Cardiac muscle cell (in vitro differentiated cells and primary cell): ENCODE measurements around the gene SLC26A3. TPM values are rescaled to one million over a fixed set of nuclear protein-coding genes. Genes with fewer than 3 reads are reported as not detected.

Experiments used
- DNase-seq, 2 donors: peaks; one replicate each; pipeline versions ENCODE4 v3.0.0 to v3.0.0-alpha.2; 2010 to 2017; ENCODE audit warnings: low read depth in 1 of 2, low spot score in 1 of 2
- H3K27ac ChIP-seq: fragments of 200-600 bp; sonication (generic); 2 replicates; pipeline ENCODE4 v1.5.1; 2016
- H3K27me3 ChIP-seq: fragments of 200-600 bp; sonication (generic); 2 replicates; pipeline ENCODE4 v1.6.0; 2016; ENCODE audit warnings: control low read depth
- H3K36me3 ChIP-seq: fragments of 200-600 bp; sonication (generic); 2 replicates; pipeline ENCODE4 v1.5.1; 2016; ENCODE audit warnings: control low read depth
- H3K4me1 ChIP-seq: fragments of 200-600 bp; sonication (generic); 2 replicates; pipeline ENCODE4 v1.8.1; 2017; ENCODE audit warnings: low read depth, mild to moderate bottlenecking, mixed run types
- H3K4me3 ChIP-seq: fragments of 200-600 bp; sonication (generic); 2 replicates; pipeline ENCODE4 v1.5.1; 2016; ENCODE audit warnings: mild to moderate bottlenecking
- H3K9me3 ChIP-seq: fragments of 200-600 bp; sonication (generic); 2 replicates; pipeline ENCODE4 v1.5.1; 2017; ENCODE audit warnings: low read depth, mild to moderate bottlenecking, control low read depth
- CTCF ChIP-seq: IDR thresholded peaks from 2 replicates; pipeline ENCODE4 v1.5.1; 2012; ENCODE audit warnings: low read depth, mild to moderate bottlenecking, low read length
- polyA plus RNA-seq: library from polyadenylated mRNA; unstranded; fragments of >200 nt; fragmentation: Nextera tagmentation; extraction: Ambion mirVana; gene quantifications from 2 replicates; pipeline ENCODE4 v1.2.1, GENCODE V29; 2016
- total RNA-seq: library from RNA; depleted of rRNA; stranded (reverse); fragments of >200 nt; gene quantifications from 2 replicates; pipeline ENCODE4 v1.2.3, GENCODE V29; 2016

Gene SLC26A3
- total and polyA plus RNA-seq, 2 experiments from 2014 or later: 0.05 TPM; not detected in 1

DNA sequence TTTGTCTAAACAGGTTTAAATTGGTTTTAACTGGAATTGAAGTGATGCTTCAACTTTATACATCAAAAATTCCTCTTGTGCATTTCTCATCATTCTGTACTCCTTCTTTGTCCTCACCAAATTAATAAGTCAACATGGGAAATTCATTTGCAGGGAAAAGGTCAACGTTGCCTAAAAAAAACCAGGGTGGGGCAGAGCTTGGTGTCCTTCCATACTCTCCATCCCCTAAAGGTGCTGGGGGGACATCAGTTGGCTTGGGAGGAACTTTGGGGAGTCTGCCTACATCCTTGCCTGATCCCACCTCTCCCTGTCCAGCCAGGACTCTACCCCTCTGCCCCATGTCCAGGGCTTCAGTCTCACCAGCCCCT, 34.1 kb upstream of the SLC26A3 start:
- H3K27ac ChIP-seq: no peak overlapping the region
- H3K27me3 ChIP-seq: no peaks in the 10 kb centered on the region
- no peak for TF ChIP-seq CTCF
- H3K4me3 ChIP-seq: no peak overlapping the region
- peaks cover 10% of the 10 kb centered on the region for H3K4me1 ChIP-seq
- DNase-seq: no peak
- no peaks in the 10 kb centered on the region for H3K36me3 ChIP-seq
- H3K9me3 ChIP-seq: no peaks in the 10 kb centered on the region

DNA sequence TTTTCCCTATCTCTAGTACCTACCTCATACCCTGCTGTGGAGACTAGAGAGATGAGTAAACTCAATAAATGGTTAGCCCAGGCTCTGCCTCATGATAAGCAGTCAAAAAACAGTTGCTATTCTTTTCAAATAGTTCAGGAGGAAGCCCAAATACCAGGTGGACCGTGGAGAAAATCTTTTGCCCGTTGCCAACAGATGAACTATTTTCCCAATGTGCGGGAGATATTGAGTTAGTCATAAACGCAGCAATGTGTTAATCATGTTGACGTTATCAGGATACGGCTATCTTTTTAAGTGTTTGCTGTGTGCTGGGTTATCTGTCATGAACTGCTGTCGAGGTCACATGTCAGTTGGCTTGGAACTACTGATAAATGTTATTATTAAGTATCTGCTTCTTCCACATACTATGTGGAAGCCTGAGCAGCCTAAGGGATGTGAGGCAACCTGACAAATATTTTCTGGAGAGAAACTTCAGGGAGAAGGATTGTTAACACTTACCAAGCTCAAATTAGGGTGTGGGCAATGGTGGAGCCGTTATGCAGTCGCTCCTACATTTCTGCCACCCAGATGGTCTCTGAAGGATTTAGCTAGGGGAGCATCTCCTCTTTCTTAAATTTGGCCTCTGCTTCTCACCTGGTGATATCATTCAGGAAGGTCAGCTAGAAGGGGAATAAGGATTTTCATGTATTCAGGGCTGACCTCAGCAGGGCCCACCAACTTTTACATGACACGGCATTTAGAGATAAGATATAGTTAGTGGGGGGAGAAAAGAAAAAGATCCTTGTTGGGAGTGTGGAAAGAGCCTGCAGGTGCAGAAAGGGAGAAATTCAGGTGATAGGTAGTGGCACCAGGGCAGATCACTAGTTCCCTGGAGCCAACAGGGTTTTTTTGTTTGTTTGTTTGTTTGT, 33.5 kb upstream of the SLC26A3 start:
- Histone ChIP-seq H3K4me1 (peaks cover 10% of the 10 kb centered on the region), H3K27me3 (no peaks in the 10 kb centered on the region), H3K4me3 (no peak overlapping the region), H3K9me3 (no peaks in the 10 kb centered on the region), H3K27ac (no peak overlapping the region), H3K36me3 (no peaks in the 10 kb centered on the region)
- peak in 1 of 2 donors; percentile 5 for DNase-seq
- TF ChIP-seq CTCF: no peak

DNA sequence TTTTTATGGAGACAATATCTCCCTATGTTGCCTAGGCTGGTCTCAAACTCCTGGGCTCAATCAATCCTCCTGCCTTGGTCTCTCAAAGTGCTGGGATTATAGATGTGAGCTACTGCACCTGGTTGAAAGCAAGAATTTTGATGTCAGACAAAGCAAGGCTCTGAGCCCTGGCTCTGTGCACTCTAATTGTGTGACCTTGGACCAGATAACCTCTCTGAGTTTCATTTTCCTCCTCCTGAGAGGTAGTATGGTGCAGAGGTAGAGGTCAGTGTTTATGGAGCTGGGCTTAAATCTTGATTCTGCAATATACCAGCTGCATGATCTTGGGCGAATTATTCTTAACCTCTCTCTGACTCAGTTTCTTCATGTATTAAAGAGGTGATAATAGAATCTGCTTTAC, 31.4 kb upstream of the SLC26A3 start:
- Histone ChIP-seq H3K36me3 (no peaks in the 10 kb centered on the region), H3K4me1 (peaks cover 10% of the 10 kb centered on the region), H3K27me3 (no peaks in the 10 kb centered on the region), H3K27ac (no peak overlapping the region), H3K9me3 (no peaks in the 10 kb centered on the region), H3K4me3 (no peak overlapping the region)
- no peak for DNase-seq
- no peak for TF ChIP-seq CTCF

DNA sequence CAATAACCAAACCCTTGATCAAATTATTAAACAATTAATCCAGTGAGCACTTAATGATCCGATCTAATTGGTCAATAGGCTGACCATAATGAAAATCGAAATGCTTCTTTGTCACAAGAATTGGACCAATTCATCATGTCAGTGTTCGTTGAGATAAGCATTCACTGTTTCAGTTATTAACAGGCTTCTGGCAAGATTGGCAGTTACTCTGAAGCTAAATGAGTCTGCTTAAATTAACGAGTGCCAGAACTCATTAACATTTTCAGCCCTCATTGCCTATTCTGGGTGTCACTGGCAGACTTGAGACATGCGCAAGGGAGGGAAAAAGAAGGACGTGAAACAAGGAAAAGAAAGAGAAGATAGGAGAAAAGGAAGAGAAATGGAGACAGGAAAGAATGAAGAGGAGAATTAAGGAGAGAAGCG, 30.7 kb upstream of the SLC26A3 start:
- Histone ChIP-seq H3K9me3 (no peaks in the 10 kb centered on the region), H3K4me1 (peaks cover 10% of the 10 kb centered on the region), H3K4me3 (no peak overlapping the region), H3K27ac (no peak overlapping the region), H3K27me3 (no peaks in the 10 kb centered on the region), H3K36me3 (no peaks in the 10 kb centered on the region)
- DNase-seq: no peak
- no peak for TF ChIP-seq CTCF

DNA sequence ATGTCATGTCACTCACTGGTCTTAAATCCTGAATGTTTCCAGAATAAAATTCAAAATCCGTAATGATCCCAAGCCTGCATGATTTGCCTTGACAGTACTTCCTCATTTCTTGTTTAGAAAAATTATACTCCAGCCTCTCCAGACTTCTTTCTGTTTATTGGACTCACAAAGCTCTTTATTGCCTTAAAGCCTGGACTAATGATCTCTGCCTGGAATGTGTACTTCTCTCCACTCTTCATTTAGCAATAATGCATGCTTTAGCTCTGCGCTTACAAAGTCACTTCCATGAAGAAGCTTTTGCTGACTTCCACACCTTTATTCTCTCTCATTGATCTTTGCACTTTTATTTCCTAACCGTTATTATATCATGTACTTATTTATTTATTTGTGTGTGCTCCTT, 27.4 kb upstream of the SLC26A3 start:
- no peak overlapping the region for H3K27ac ChIP-seq
- H3K36me3 ChIP-seq: no peaks in the 10 kb centered on the region
- H3K9me3 ChIP-seq: no peaks in the 10 kb centered on the region
- no peaks in the 10 kb centered on the region for H3K4me1 ChIP-seq
- no peaks in the 10 kb centered on the region for H3K27me3 ChIP-seq
- no peak for DNase-seq
- no peak for TF ChIP-seq CTCF
- no peak overlapping the region for H3K4me3 ChIP-seq
